Measurements from ENCODE around the gene TFAM. TPM values are rescaled to one million over a fixed set of nuclear protein-coding genes. Genes with fewer than 3 reads are reported as not detected.

The TFAM gene
- total and polyA plus RNA-seq, 2 donors (not counting 1 experiment from before 2014, with no cell fraction given), result 8.2 to 38.4 TPM

- H3K4me3 Mint-ChIP-seq, result no peak overlapping the region
- ChIA-PET POLR2A (no interaction called here), CTCF (interaction anchor here (0.9 to 1.0 kb wide), 2 partner anchors 18 to 43 kb away, joined by 3 read pairs; no protein-coding TSS in a partner anchor)
- no peaks in the 10 kb centered on the region for H3K27me3 Mint-ChIP-seq
- H3K4me2 ChIP-seq (replicated peaks; ENCODE audit: low read depth, low read length, poor library complexity, severe bottlenecking), result no peak overlapping the region
- no peak overlapping the region for H2AFZ ChIP-seq (ENCODE audit: insufficient read depth, low read depth, low read length, poor library complexity, severe bottlenecking)
- WGBS (ENCODE audit: insufficient coverage), result no CpG with 5 or more reads among the region's 1 CpG
- H3K27me3 ChIP-seq (replicated peaks in 1 of 4; ENCODE audit: control extremely low read depth in 1 of 4, control insufficient read depth in 3 of 4, insufficient read depth in 4 of 4, low read length in 3 of 4), result no peaks in the 10 kb centered on the region
- no peaks in the 10 kb centered on the region for H3K9me3 Mint-ChIP-seq (ENCODE audit: insufficient read depth)
- H3K36me3 ChIP-seq (replicated peaks in 1 of 2; ENCODE audit: control extremely low read depth in 1 of 2, control insufficient read depth in 1 of 2, extremely low read depth in 1 of 2, insufficient read depth in 2 of 2, low read length in 1 of 2), result no peaks in the 10 kb centered on the region
- no peak overlapping the region for H3K9ac ChIP-seq (ENCODE audit: low read length)
- no peaks in the 10 kb centered on the region for H3K9me3 ChIP-seq (ENCODE audit: control extremely low read depth in 1 of 3, control insufficient read depth in 2 of 3, insufficient read depth in 1 of 3, low read length in 2 of 3)
- TF ChIP-seq, protein P1, sequence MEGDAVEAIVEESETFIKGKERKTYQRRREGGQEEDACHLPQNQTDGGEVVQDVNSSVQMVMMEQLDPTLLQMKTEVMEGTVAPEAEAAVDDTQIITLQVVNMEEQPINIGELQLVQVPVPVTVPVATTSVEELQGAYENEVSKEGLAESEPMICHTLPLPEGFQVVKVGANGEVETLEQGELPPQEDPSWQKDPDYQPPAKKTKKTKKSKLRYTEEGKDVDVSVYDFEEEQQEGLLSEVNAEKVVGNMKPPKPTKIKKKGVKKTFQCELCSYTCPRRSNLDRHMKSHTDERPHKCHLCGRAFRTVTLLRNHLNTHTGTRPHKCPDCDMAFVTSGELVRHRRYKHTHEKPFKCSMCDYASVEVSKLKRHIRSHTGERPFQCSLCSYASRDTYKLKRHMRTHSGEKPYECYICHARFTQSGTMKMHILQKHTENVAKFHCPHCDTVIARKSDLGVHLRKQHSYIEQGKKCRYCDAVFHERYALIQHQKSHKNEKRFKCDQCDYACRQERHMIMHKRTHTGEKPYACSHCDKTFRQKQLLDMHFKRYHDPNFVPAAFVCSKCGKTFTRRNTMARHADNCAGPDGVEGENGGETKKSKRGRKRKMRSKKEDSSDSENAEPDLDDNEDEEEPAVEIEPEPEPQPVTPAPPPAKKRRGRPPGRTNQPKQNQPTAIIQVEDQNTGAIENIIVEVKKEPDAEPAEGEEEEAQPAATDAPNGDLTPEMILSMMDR (IDR thresholded peaks at IDR 0.05), result no peak
- no peak for TF ChIP-seq EZH2 (IDR thresholded peaks at IDR 0.05; ENCODE audit: borderline replicate concordance, insufficient read depth, low read depth, low read length, poor library complexity, severe bottlenecking)
- peak overlapping the region; percentile 3 for H3K27ac Mint-ChIP-seq
- peaks cover 38% of the 10 kb centered on the region for H3K4me1 Mint-ChIP-seq
- no peak overlapping the region for H3K27ac ChIP-seq (ENCODE audit: low read length in 2 of 2)
- H4K20me1 ChIP-seq (ENCODE audit: control insufficient read depth, insufficient read depth, low read length, poor library complexity, severe bottlenecking), result peaks cover 32% of the 10 kb centered on the region
- no peak for DNase-seq
- intact Hi-C loops (cut with micrococcal nuclease), result no loop called here
- no peak for ATAC-seq (ENCODE audit: low read depth)
- H3K4me3 ChIP-seq (ENCODE audit: control extremely low read depth in 1 of 5, extremely low read depth in 1 of 5, insufficient read depth in 1 of 5, low read depth in 2 of 5, low read length in 4 of 5), result no peak overlapping the region
- H3K79me2 ChIP-seq (ENCODE audit: control insufficient read depth, insufficient read depth, low read length), result peaks cover 89% of the 10 kb centered on the region
- peaks cover 0 to 8% of the 10 kb centered on the region in 2 donors for H3K4me1 ChIP-seq (ENCODE audit: control insufficient read depth in 2 of 2, insufficient read depth in 2 of 2, low read length in 2 of 2)
These were observed 43.3 kb upstream of the TFAM start for GRCh38 chr10:58341947-58342346.

GRCh38 chr10:58347967-58348366 lies 37.2 kb upstream of the TFAM start:
- H3K36me3 ChIP-seq (replicated peaks in 1 of 2; ENCODE audit: control extremely low read depth in 1 of 2, control insufficient read depth in 1 of 2, extremely low read depth in 1 of 2, insufficient read depth in 2 of 2, low read length in 1 of 2), result no peaks in the 10 kb centered on the region
- TF ChIP-seq, protein P1 (IDR thresholded peaks at IDR 0.05), result no peak
- no peak for TF ChIP-seq EZH2 (IDR thresholded peaks at IDR 0.05; ENCODE audit: borderline replicate concordance, insufficient read depth, low read depth, low read length, poor library complexity, severe bottlenecking)
- H3K9ac ChIP-seq (ENCODE audit: low read length), result no peak overlapping the region
- peak overlapping the region; percentile 38 for H3K27ac Mint-ChIP-seq
- no peak overlapping the region for H2AFZ ChIP-seq (ENCODE audit: insufficient read depth, low read depth, low read length, poor library complexity, severe bottlenecking)
- CTCF ChIA-PET, result interaction anchor here (1.3 to 1.6 kb wide), 3 partner anchors 9 to 170 kb away, joined by 3 to 4 read pairs (median 3); no protein-coding TSS in a partner anchor
- H3K4me2 ChIP-seq (replicated peaks; ENCODE audit: low read depth, low read length, poor library complexity, severe bottlenecking), result peak overlapping the region; percentile 46
- H3K4me1 ChIP-seq (ENCODE audit: control insufficient read depth in 2 of 2, insufficient read depth in 2 of 2, low read length in 2 of 2), result peaks cover 6 to 39% of the 10 kb centered on the region in 2 donors
- no CpG with 5 or more reads among the region's 1 CpG for WGBS (ENCODE audit: insufficient coverage)
- peaks cover 48% of the 10 kb centered on the region for H3K4me1 Mint-ChIP-seq
- DNase-seq, result no peak
- intact Hi-C loops (cut with micrococcal nuclease), result no loop called here
- H3K4me3 Mint-ChIP-seq, result no peak overlapping the region
- H4K20me1 ChIP-seq (ENCODE audit: control insufficient read depth, insufficient read depth, low read length, poor library complexity, severe bottlenecking), result peaks cover 28% of the 10 kb centered on the region
- no peaks in the 10 kb centered on the region for H3K27me3 ChIP-seq (replicated peaks in 1 of 4; ENCODE audit: control extremely low read depth in 1 of 4, control insufficient read depth in 3 of 4, insufficient read depth in 4 of 4, low read length in 3 of 4)
- no peaks in the 10 kb centered on the region for H3K9me3 Mint-ChIP-seq (ENCODE audit: insufficient read depth)
- POLR2A ChIA-PET, result no interaction called here
- ATAC-seq (ENCODE audit: low read depth), result no peak
- peaks cover 76% of the 10 kb centered on the region for H3K79me2 ChIP-seq (ENCODE audit: control insufficient read depth, insufficient read depth, low read length)
- no peaks in the 10 kb centered on the region for H3K9me3 ChIP-seq (ENCODE audit: control extremely low read depth in 1 of 3, control insufficient read depth in 2 of 3, insufficient read depth in 1 of 3, low read length in 2 of 3)
- no peak overlapping the region for H3K4me3 ChIP-seq (ENCODE audit: control extremely low read depth in 1 of 5, extremely low read depth in 1 of 5, insufficient read depth in 1 of 5, low read depth in 2 of 5, low read length in 4 of 5)
- H3K27me3 Mint-ChIP-seq, result no peaks in the 10 kb centered on the region
- H3K27ac ChIP-seq (ENCODE audit: low read length in 2 of 2), result peak overlapping the region in 1 of 2 donors; percentile 68

Measured in B cell (primary cell).